ENCODE results near the gene LRP11. TPM values are rescaled to one million over a fixed set of nuclear protein-coding genes. Genes with fewer than 3 reads are reported as not detected.
A peak's percentile ranks its signal among the peaks of the same experiment; 100 is the strongest.
"Not testable (repeated sequence)": the region's sequence is repeated elsewhere in the genome, so short reads cannot be mapped to it uniquely, and the experiment has no call there.

Gene LRP11
- total RNA-seq, 1 experiment from 2014 or later, result 50.9 TPM

- DNase-seq (ENCODE audit: low read depth), result no peak
These were observed 7.0 kb upstream of the LRP11 start for GRCh38 chr6:149871182-149871581.

GRCh38 chr6:149869275-149869892, 5.2 kb upstream of the LRP11 start:
- no peak for DNase-seq (ENCODE audit: low read depth)

DNA sequence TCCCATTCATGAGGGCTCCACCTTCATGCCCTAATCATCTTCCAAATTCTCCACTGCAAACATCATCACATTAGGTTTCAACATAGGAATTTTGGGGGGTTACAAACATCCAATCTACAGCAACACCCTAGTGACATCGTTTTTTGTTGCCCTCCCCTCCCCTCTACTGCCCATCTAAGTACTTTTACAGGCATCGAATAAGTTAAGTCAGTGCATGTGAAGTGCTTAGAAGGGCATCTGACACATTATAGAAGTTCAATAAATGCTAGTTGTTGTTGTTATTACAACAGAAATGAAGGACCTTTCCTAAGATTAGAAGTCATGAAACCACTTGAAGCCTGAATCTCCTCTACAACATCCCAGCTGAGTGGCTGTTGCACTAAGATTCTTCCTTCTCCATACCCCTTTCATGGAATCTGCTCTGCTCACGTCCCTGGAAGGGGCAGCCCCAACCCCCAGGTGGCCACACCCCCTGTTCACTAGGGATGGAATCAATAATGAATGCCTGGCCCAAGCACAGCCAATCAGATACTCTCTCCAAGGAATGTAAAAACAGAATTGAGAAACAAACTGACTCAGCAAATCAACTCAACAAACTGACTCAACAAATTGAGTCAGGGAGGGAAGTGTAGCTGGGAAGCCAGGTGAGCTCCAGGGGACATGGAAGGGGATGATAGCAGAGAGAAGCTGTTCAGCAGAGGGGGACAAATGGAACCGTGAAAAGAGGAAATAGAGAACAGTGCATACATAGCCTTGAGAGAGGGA, 3.9 kb upstream of the LRP11 start:
- no peak for DNase-seq (ENCODE audit: low read depth)

DNA sequence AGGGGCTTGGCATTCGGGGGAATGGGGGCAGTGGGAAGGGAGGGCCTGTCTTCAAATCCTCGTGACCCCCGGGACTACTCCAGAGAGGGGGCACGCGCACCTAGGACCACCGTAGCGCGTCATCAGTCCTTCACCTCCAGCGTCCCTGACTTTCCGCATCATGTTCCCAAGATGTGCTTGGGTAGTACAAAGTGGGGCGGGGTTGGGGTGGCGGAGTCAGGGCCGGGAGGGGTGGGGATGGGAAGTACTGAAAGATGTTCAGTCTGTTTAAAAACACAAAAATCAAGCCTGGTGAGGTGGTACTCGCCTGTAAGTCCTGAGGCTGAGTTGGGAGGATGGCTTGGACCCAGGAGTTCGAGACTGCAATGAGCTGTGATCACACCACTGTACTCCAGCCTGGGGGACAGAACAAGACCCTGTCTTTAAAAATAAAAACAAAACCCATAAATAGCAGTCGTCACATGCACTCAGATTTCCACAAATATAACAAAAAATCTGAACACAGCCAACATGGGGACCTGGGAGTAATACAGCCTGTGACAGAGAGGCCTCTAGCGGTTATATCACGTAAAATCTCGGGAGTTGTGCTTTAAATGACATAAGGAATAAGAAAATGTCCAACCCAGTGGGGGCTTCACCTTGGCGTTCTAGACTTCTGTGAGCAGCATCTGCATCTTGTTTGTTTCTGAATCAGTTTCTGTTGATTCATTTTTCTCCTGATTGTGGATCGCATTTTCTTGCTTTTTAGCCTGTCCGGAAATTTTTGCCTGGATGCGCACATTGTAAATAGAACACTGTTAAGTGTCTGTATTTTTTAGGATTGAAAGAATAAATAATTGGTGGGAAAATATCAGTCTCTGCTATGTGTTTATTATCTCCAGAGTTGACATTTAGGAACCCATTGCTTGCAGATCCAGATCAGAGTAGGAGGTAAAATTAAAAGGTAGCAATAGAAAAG, 698 bp upstream of the LRP11 start:
- peak; percentile 72 for DNase-seq (ENCODE audit: low read depth)

- peak; percentile 84 for DNase-seq (ENCODE audit: low read depth)
These were observed 1.0 kb downstream of the LRP11 start for GRCh38 chr6:149862922-149863697.

DNA sequence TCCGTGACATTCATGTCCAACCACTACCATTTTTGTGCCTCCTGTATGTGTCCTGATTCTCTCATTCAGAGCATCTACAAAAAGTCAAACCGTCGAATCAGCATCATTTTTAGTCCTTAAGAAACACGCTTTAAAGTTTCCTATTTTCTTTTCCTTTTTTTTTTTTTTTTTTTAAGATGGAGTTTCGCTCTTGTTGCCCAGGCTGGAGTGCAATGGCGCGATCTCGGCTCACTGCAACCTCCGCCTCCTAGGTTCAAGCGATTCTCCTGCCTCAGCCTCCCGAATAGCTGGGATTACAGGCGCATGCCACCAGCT, 1.8 kb downstream of the LRP11 start:
- DNase-seq (ENCODE audit: low read depth), result not testable (repeated sequence)

DNA sequence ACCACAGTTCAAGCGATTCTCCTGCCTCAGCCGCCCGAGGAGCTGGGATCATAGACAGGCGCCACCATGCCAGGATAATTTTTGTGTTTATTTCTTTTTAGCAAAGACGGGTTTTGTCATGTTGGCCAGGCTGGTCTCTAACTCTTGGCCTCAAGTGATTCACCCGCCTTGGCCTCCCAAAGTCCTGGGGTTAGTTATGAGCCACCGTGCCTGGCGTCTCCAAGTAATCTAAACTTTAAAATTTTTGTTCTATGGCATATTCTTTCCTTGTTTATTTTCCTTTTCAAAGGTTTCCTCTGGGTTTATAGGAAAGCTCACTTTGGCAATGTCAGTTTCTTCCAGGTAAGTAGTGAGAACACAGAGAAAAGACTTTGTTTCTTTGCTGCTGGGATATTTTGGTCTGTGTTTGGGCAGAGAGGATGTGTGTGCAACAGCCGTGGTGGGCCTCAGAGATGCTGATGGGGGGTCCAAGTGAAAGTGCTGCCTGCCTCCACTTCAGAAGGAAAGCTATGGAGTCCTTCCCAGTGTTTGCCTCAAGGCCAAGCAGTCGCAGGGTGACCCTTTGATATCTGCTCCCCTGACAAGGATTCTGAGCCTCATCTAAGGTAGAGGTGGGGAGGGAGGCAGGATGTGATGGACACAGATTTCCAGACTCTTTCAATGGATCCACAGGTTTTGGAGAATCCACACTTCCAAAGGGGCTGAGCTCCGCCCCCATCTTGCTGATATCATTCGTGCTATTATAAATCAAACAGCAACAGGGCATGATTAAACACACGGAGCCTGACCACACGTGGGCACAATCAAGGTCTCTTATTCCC, 2.3 kb downstream of the LRP11 start:
- no peak for DNase-seq (ENCODE audit: low read depth)

DNA sequence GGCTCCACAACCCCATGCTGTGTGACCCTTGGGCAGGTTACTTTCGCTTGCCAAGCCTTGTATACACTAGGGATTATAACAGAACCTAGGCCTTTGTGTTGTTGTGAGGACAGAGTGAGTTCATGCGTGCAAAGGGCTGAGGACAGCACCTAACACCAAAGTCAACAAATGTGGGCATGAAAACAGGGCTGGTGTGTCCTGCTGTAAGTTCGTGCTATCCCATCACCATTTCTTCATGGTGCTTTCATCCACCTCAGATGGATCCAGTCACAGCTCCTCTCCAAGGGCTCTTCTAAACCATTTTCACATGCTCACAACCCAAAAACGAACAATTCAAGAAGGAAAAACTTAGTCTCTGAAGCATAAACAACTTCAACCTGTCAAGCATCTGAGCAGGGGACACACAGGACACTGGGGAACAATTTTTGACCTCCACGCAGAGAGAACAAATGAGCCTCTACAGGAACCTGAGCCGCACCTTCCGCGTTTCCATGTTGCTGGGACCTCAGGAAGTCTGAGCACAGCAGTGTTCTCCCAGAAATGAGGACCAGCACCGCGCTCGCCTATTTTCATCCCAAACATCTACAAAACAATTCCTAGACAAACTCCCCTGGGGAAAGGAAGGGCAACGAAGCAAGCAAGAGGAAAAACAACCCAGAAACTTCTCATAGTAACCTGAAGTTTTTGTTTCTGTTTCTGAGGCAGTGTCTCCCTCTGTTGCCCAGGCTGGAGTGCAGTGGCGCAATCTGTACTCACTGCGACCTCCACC, 3.1 kb downstream of the LRP11 start:
- DNase-seq (ENCODE audit: low read depth), result no peak

DNA sequence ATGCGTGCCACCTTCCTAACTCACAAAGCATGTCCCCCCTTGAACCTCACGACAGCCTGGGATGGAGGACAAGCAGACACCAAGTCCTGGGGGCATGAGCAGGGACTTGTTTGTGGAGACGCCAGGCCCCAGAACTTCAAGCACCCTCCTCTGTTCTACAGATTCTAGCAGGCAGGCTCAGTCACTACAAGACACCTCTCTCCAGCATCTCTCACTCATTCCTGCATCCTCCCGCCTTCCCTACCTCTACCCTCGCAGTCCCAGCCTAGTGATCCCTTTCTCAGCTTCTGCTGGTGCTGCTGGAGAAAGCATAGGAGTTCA, 3.7 kb downstream of the LRP11 start:
- DNase-seq (ENCODE audit: low read depth), result no peak

DNA sequence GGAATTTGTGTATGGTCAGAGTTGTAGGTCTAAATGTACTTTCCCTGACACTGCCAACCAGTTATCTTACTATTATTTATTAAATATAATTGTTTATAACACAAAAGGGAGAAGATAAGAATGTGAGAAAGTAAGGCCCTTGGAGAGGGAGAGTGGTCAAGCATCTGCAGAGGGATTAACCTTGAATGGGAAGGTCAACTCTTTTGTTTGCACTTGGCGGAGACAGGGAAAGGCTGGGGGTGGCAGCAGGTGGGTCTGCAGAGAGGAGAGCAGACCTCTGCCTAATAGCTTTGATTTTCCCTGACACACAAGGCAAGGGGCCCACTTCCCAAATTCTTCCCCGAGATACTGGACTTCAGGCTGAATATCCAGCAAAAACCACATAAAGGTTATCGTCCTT, 4.2 kb downstream of the LRP11 start:
- no peak for DNase-seq (ENCODE audit: low read depth)

DNA sequence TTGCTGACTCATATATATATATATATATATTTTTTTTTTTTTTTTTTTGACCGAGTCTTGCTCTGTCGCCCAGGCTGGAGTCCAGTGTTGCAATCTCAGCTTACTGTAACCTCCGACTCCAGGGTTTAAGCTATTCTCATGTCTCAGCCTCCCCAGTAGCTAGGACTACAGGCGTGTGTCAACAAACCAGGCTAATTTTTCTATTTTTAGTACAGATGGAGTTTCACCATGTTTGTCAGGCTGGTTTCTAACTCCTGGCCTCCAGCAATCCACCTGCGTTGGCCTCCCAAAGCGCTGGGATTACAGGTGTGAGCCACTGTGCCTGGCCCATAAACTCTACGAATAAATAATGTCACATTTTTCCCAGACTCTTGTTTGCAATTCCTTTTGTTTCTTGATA, 4.8 kb downstream of the LRP11 start:
- peak; percentile 85 for DNase-seq (ENCODE audit: low read depth)

GRCh38 chr6:149857541-149857940, 6.6 kb downstream of the LRP11 start:
- DNase-seq (ENCODE audit: low read depth), result no peak

DNA sequence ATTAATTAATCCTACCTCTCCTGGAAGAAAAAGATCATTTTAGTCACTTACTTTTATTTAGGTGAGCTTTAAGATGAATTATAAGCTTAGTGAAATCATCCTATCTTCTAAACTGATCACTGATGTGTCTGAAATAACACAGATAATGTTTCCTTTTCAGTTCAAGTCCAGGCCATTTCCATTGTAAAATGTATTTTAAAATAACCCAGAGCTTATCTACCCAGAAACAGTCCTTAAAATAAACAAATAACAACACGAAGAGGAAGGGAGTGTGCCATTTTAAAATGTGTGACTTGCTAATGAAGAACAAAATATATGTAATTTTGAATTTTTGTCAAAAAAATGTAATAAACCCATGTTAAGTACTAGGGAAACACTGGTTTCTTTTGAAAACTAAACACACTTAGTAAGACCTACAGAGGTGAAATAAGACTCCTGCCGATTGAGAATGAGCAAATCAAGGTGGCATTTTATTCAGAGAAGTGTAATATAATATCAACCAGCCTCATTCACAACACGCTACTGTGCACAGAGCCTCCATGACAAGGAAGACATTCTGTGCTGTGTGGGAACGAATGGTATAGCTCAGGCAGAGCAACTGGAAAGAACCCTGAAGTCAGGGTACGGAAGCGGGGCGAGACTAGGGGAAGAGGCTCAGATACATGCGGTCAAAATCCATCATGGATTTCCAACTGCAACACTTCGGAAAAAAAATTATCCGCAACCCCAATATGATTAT, 7.7 kb downstream of the LRP11 start:
- DNase-seq (ENCODE audit: low read depth), result no peak

GRCh38 chr6:149855741-149856140, 8.4 kb downstream of the LRP11 start:
- no peak for DNase-seq (ENCODE audit: low read depth)

DNA sequence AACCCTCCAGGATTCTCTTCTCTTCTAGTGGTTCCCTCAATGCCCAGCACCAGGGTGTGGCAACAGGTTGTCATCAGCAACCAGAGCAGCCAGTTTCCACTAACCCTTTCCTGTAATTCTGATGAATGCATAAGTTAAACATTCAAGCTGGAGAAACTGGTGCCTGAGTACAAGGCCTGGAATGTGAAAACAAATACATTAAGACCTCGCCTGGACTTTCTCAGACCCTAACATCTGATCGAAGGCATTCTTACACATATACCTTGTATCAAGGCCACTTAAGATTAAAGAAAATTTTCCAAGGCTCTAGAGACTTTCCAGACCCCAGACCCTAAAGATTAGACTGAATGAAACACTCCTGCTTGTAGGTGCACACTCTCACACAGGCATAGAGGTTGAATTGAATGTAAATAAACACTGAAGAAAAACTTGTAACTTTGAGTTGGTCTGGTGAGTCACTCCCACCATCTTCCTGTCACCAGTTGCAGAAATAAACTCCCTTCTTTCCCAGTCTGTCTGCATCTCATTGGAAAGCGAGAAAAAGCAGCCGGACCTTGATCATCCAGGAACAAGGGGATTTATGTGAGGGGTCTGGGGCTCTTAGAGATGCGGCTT, 9.0 kb downstream of the LRP11 start:
- peak; percentile 82 for DNase-seq (ENCODE audit: low read depth)

DNA sequence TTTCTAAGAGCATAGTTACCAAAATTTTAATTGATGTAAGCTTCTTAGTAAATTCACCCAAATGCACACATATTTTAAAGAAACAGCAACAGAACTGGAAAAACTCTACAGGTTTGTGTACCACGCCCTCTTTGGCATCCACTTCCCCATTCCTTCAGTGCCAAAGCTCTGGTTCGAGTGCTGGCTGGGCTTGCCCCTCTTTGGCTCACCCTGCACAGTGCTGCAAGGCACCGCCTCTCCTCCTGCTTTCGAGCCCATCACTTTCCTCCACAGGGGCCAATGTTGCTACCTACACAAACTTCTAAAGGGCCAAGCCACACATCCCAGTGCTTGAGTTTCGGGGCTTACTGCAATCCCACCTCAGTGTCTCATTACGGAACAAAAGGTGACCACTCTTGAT, 9.6 kb downstream of the LRP11 start:
- no peak for DNase-seq (ENCODE audit: low read depth)

GRCh38 chr6:149854017-149854416, 10.1 kb downstream of the LRP11 start:
- DNase-seq (ENCODE audit: low read depth), result not testable (repeated sequence)

GRCh38 chr6:149852881-149853280, 11.3 kb downstream of the LRP11 start:
- no peak for DNase-seq (ENCODE audit: low read depth)

DNA sequence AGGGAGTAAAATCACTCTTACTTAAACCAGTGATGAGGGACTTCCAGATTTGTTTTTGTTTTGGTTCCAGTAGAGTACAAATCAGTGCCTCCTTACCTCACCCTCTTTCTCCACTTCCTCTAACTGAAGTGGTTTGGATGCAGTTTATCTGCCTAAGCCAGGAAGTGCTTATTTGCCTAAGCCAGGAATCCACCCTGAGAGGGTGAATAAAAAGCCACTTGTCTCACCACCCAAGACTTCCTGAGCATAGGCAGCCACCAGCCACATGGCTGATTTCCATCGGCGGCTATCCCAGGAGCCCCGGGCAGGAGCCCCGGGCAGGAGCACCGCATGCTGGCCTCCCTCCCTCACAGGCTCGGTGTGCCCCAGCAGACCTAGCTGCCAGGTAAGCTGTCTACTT, 12.0 kb downstream of the LRP11 start:
- no peak for DNase-seq (ENCODE audit: low read depth)
